WTC11 (cell line): ENCODE results near the gene GLG1. TPM values are rescaled to one million over a fixed set of nuclear protein-coding genes. Genes with fewer than 3 reads are reported as not detected.
"Not testable (repeated sequence)": the region's sequence is repeated elsewhere in the genome, so short reads cannot be mapped to it uniquely, and the experiment has no call there.

ENCODE experiments used
- ATAC-seq: fragments of 200-7000 bp; cut with Tn5 transposase; 2 replicates; pipeline ENCODE4 v1.10.0; 2021; ENCODE audit warnings: mild to moderate bottlenecking, moderate library complexity
- CTCF ChIA-PET: fragments of 300-600 bp; sonication (Branson Sonifier 250); formaldehyde crosslinking; loops from one replicate; lab custom pipeline; 2021; ENCODE audit warnings: antibody characterized with exemption; lab: Charles Lee
- POLR2A ChIA-PET: fragments of 350-600 bp; sonication (Branson Sonifier 250); formaldehyde crosslinking; loops from one replicate; lab custom pipeline; 2021; ENCODE audit warnings: antibody characterized with exemption; lab: Charles Lee
- DNase-seq: peaks from one replicate; pipeline ENCODE4 v3.0.0; 2021; ENCODE audit warnings: low spot score
- H3K27ac Mint-ChIP-seq: 2 replicates; pipeline ENCODE4 v1.8.0; 2021; ENCODE audit warnings: mixed read lengths
- H3K27me3 Mint-ChIP-seq: 2 replicates; pipeline ENCODE4 v1.8.0; 2021; ENCODE audit warnings: low read depth, mild to moderate bottlenecking, moderate library complexity, mixed read lengths
- H3K36me3 Mint-ChIP-seq: 2 replicates; pipeline ENCODE4 v1.8.0; 2021; ENCODE audit warnings: mixed read lengths
- H3K4me1 Mint-ChIP-seq: 2 replicates; pipeline ENCODE4 v1.8.0; 2022; ENCODE audit warnings: mixed read lengths
- H3K4me3 Mint-ChIP-seq: 2 replicates; pipeline ENCODE4 v1.8.0; 2021; ENCODE audit warnings: mild to moderate bottlenecking, moderate library complexity, mixed read lengths
- H3K9me3 Mint-ChIP-seq: 2 replicates; pipeline ENCODE4 v1.8.0; 2021; ENCODE audit warnings: mixed read lengths
- total RNA-seq: library from RNA; stranded (reverse); gene quantifications from 3 replicates; pipeline ENCODE4 v1.2.3, GENCODE V29; 2021

GLG1 gene
- total RNA-seq, 1 experiment from 2014 or later = 156 TPM

- DNase-seq, H3K4me3 Mint-ChIP-seq: not testable (repeated sequence)
Observed at GRCh38 chr16:74398212-74398895, 208.6 kb downstream of the GLG1 start.

More at GRCh38 chr16:74398212-74398895, 208.6 kb downstream of the GLG1 start:
- POLR2A ChIA-PET, H3K27ac Mint-ChIP-seq, CTCF ChIA-PET, H3K36me3 Mint-ChIP-seq, H3K27me3 Mint-ChIP-seq, H3K4me1 Mint-ChIP-seq, H3K9me3 Mint-ChIP-seq: not testable (repeated sequence)
- peak; percentile 73 for ATAC-seq

Other genes with a start within 250 kb of the GLG1 start
- gene NPIPB15, start 230.8 kb downstream of the GLG1 start, total RNA-seq = 5.0 to 6.2 TPM (median 5.2 TPM) in 3 replicates
- 0.20 to 0.71 TPM (median 0.50 TPM) in 3 replicates for gene CLEC18B, start 185.6 kb downstream of the GLG1 start, total RNA-seq
- 78.8 to 109 TPM (median 86.2 TPM) in 3 replicates for gene RFWD3, start 59.8 kb upstream of the GLG1 start, total RNA-seq
- gene MLKL, start 93.7 kb upstream of the GLG1 start, total RNA-seq = 4.3 to 5.0 TPM (median 4.4 TPM) in 3 replicates
- gene FA2H, start 167.7 kb upstream of the GLG1 start, total RNA-seq = 6.0 to 10.9 TPM (median 6.6 TPM) in 3 replicates